ENCODE measurements around the gene GALNT17. TPM values are rescaled to one million over a fixed set of nuclear protein-coding genes. Genes with fewer than 3 reads are reported as not detected.

The GALNT17 gene
- total RNA-seq, 3 donors from 2014 or later: 0.69 to 17.3 (median 1.6) TPM

- ATAC-seq: no peak
- no peak for DNase-seq
- intact Hi-C loops (cut with DNase I, micrococcal nuclease): no loop called here
- H3K9me3 ChIP-seq: peaks cover 69% of the 10 kb centered on the region
- no peak overlapping the region for H3K4me3 ChIP-seq
- no peaks in the 10 kb centered on the region for H3K36me3 ChIP-seq (ENCODE audit: low read depth)
- no peak for TF ChIP-seq CTCF (IDR thresholded peaks at IDR 0.05)
- H3K4me1 ChIP-seq (ENCODE audit: low read depth): no peaks in the 10 kb centered on the region
Measured at GRCh38 chr7:71221549-71221948, 89.6 kb downstream of the GALNT17 start.

GRCh38 chr7:71227126-71227525, 95.2 kb downstream of the GALNT17 start:
- no peaks in the 10 kb centered on the region for H3K36me3 ChIP-seq (ENCODE audit: low read depth)
- peaks cover 64% of the 10 kb centered on the region for H3K9me3 ChIP-seq
- H3K4me1 ChIP-seq (ENCODE audit: low read depth): no peaks in the 10 kb centered on the region
- H3K4me3 ChIP-seq: no peak overlapping the region
- no peak for TF ChIP-seq CTCF (IDR thresholded peaks at IDR 0.05)
- ATAC-seq (no peak), DNase-seq (no peak)
- intact Hi-C loops (cut with DNase I, micrococcal nuclease): no loop called here

GRCh38 chr7:71229148-71229547, 97.2 kb downstream of the GALNT17 start:
- TF ChIP-seq CTCF (IDR thresholded peaks at IDR 0.05): no peak
- H3K9me3 ChIP-seq: peaks cover 66% of the 10 kb centered on the region
- DNase-seq: no peak
- intact Hi-C loops (cut with DNase I, micrococcal nuclease): no loop called here
- H3K4me3 ChIP-seq: no peak overlapping the region
- ATAC-seq: no peak
- no peaks in the 10 kb centered on the region for H3K4me1 ChIP-seq (ENCODE audit: low read depth)
- H3K36me3 ChIP-seq (ENCODE audit: low read depth): no peaks in the 10 kb centered on the region

- Histone ChIP-seq H3K4me3 (no peak overlapping the region), H3K36me3 (ENCODE audit: low read depth) (no peaks in the 10 kb centered on the region), H3K9me3 (peaks cover 71% of the 10 kb centered on the region), H3K4me1 (ENCODE audit: low read depth) (no peaks in the 10 kb centered on the region)
- DNase-seq: no peak
- TF ChIP-seq CTCF (IDR thresholded peaks at IDR 0.05): no peak
- intact Hi-C loops (cut with DNase I, micrococcal nuclease): no loop called here
- no peak for ATAC-seq
Measured at GRCh38 chr7:71229699-71230098, 97.8 kb downstream of the GALNT17 start.

GRCh38 chr7:71235253-71235652, 103.3 kb downstream of the GALNT17 start:
- no peak for TF ChIP-seq CTCF (IDR thresholded peaks at IDR 0.05)
- H3K9me3 ChIP-seq: peaks cover 65% of the 10 kb centered on the region
- DNase-seq: no peak
- intact Hi-C loops (cut with DNase I, micrococcal nuclease): no loop called here
- no peaks in the 10 kb centered on the region for H3K36me3 ChIP-seq (ENCODE audit: low read depth)
- no peaks in the 10 kb centered on the region for H3K4me1 ChIP-seq (ENCODE audit: low read depth)
- ATAC-seq: no peak
- H3K4me3 ChIP-seq: no peak overlapping the region
